K562 (cell line): ENCODE measurements around the gene SRF. TPM values are rescaled to one million over a fixed set of nuclear protein-coding genes. Genes with fewer than 3 reads are reported as not detected.

Experiments
- ATAC-seq: fragments of 200-7000 bp; cut with Tn5 transposase; 3 replicates; pipeline ENCODE4 v1.9.1; 2020; ENCODE audit warnings: moderate library complexity
- BruUV-seq: library from RNA; stranded (reverse); fragments of 400-500 nt; replicated peaks from 2 replicates; lab custom pipeline; 2021; lab: Mats Ljungman, UMichigan
- CTCF ChIA-PET: fragments of 300-600 bp; formaldehyde crosslinking; extraction: SDS; loops from one replicate; lab custom pipeline; 2021; ENCODE audit warnings: low intra/inter-chr PET ratio; lab: Yijun Ruan, JAX
- POLR2A ChIA-PET: fragments of 300-600, 350-650 bp; sonication (Branson Sonifier 250); formaldehyde crosslinking; extraction: SDS; loops from one replicate; lab custom pipeline; 2021; ENCODE audit warnings: antibody characterized with exemption, inconsistent platforms; lab: Yijun Ruan, JAX
- DNase-seq, 4 experiments: peaks; one replicate each; pipeline versions ENCODE4 v3.0.0 to v3.0.0-alpha.2; 2011 to 2018; ENCODE audit warnings: low spot score in 3 of 4, mixed read lengths in 3 of 4; ENCODE audit errors: extremely low read depth in 1 of 4
- FAIRE-seq: peaks from 2 replicates; lab custom pipeline; 2011; peaks lifted over from hg19 to GRCh38; lab: Jason Lieb, UNC
- H2AFZ ChIP-seq: 2 replicates; pipeline ENCODE4 v1.6.0; 2011; ENCODE audit warnings: low read depth, low read length, control low read depth, inconsistent platforms
- H3K27ac ChIP-seq: fragments of 200-600 bp; 3 replicates; pipeline ENCODE4 v1.8.0; 2011; ENCODE audit warnings: low read depth, mild to moderate bottlenecking, control low read depth, inconsistent platforms, low read length, moderate library complexity, mixed read lengths; ENCODE audit errors: extremely low read depth
- H3K27me3 ChIP-seq, 2 experiments: fragments of 300-600 bp in 1 of 2; 2 replicates in 1 of 2; 3 replicates in 1 of 2; pipeline versions ENCODE4 v1.6.0 to v1.8.0; 2011; ENCODE audit warnings: inconsistent platforms in 2 of 2, low read length in 2 of 2, mild to moderate bottlenecking in 1 of 2, mixed read lengths in 1 of 2, moderate library complexity in 1 of 2; ENCODE audit not compliant: control insufficient read depth in 2 of 2, insufficient read depth in 2 of 2
- H3K36me3 ChIP-seq: fragments of 300-600 bp; 3 replicates; pipeline ENCODE4 v1.8.0; 2011; ENCODE audit warnings: mild to moderate bottlenecking, low read length, inconsistent platforms; ENCODE audit not compliant: control insufficient read depth, insufficient read depth
- H3K4me1 ChIP-seq, 2 experiments: fragments of 200-600 bp in 1 of 2; replicated peaks in 1 of 2; 2 replicates in 1 of 2; 3 replicates in 1 of 2; pipeline versions ENCODE4 v1.5.1 to v1.8.0; 2011; ENCODE audit warnings: inconsistent platforms in 2 of 2, low read length in 2 of 2, mild to moderate bottlenecking in 1 of 2, mixed read lengths in 1 of 2, moderate library complexity in 1 of 2; ENCODE audit not compliant: control insufficient read depth in 2 of 2, insufficient read depth in 2 of 2
- H3K4me2 ChIP-seq: 2 replicates; pipeline ENCODE4 v1.6.1; 2011; ENCODE audit warnings: low read length, control low read depth, inconsistent platforms, mixed read lengths; ENCODE audit not compliant: insufficient read depth
- H3K4me3 ChIP-seq: fragments of 200-600 bp; sonication (generic), shearing (Covaris generic); 2 replicates; pipeline ENCODE4 v1.5.1; 2016; ENCODE audit warnings: control low read depth, inconsistent platforms
- H3K79me2 ChIP-seq: fragments of 200-600 bp; 3 replicates; pipeline ENCODE4 v1.8.0; 2011; ENCODE audit warnings: low read length, inconsistent platforms; ENCODE audit not compliant: control insufficient read depth, insufficient read depth
- H3K9ac ChIP-seq, 2 experiments: 2 replicates each; pipeline versions ENCODE4 v1.6.0 to v1.6.1; 2011; ENCODE audit warnings: low read depth in 2 of 2, low read length in 2 of 2, control low read depth in 1 of 2, inconsistent platforms in 1 of 2, mild to moderate bottlenecking in 1 of 2, mixed read lengths in 1 of 2; ENCODE audit not compliant: insufficient read depth in 1 of 2
- H3K9me1 ChIP-seq: one replicate; pipeline ENCODE4 v1.6.0; 2011; ENCODE audit warnings: inconsistent platforms, mild to moderate bottlenecking, low read length, moderate library complexity; ENCODE audit not compliant: control insufficient read depth, insufficient read depth
- H3K9me3 ChIP-seq: replicated peaks from 2 replicates; pipeline ENCODE4 v1.5.1; 2011; ENCODE audit warnings: low read depth, low read length, inconsistent platforms; ENCODE audit not compliant: control insufficient read depth, insufficient read depth
- H4K20me1 ChIP-seq: replicated peaks from 2 replicates; pipeline ENCODE4 v1.6.1; 2011; ENCODE audit warnings: low read length, inconsistent platforms, mixed read lengths; ENCODE audit not compliant: control insufficient read depth, insufficient read depth
- CEBPB ChIP-seq: fragments of 450-650 bp; IDR thresholded peaks from 2 replicates; pipeline ENCODE4 v1.6.1; 2016; ENCODE audit warnings: missing genetic modification characterization, missing compliant biosample characterization
- CSDE1 ChIP-seq, 2 experiments: fragments of 450-650 bp; IDR thresholded peaks; 2 replicates each; pipeline ENCODE4 v1.6.1; 2016; ENCODE audit warnings: mild to moderate bottlenecking in 1 of 2
- ELF1 ChIP-seq: fragments of 200-800 bp; sonication (Bioruptor generic); IDR thresholded peaks from 2 replicates; pipeline ENCODE4 v1.6.1; 2016; ENCODE audit warnings: missing genetic modification characterization, missing compliant biosample characterization
- MLLT1 ChIP-seq, 2 experiments: fragments of 450-650 bp; IDR thresholded peaks; 2 replicates each; pipeline ENCODE4 v1.6.1; 2016
- POU5F1 ChIP-seq: fragments of 150-350 bp; IDR thresholded peaks from 2 replicates; pipeline ENCODE4 v1.6.1; 2014; ENCODE audit warnings: borderline replicate concordance, low read length, low read depth, mild to moderate bottlenecking; ENCODE audit not compliant: partially characterized antibody
- PURB ChIP-seq: sonication (generic); formaldehyde crosslinking; IDR thresholded peaks from 2 replicates; pipeline ENCODE4 v1.9.0; 2021; ENCODE audit warnings: low read depth, mild to moderate bottlenecking, missing genetic modification reagents
- RAD21 ChIP-seq, 2 experiments: fragments of 250-450 bp in 1 of 2; fragments of 450-650 bp in 1 of 2; sonication (Bioruptor Pico) in 1 of 2; formaldehyde crosslinking in 1 of 2; IDR thresholded peaks in 1 of 2; conservative IDR thresholded peaks in 1 of 2; 2 replicates each; pipeline versions ENCODE4 v1.4.0 to v1.8.0; 2020 to 2022; ENCODE audit warnings: mild to moderate bottlenecking in 2 of 2, moderate library complexity in 1 of 2
- THRAP3 ChIP-seq: fragments of 450-650 bp; IDR thresholded peaks from 2 replicates; pipeline ENCODE4 v1.6.1; 2016; ENCODE audit warnings: mild to moderate bottlenecking, inconsistent platforms, borderline replicate concordance
- ZKSCAN3 ChIP-seq: fragments of 250-450 bp; sonication (Bioruptor Pico); IDR thresholded peaks from 2 replicates; pipeline ENCODE4 v1.4.0; 2020
- ZNF232 ChIP-seq: sonication (generic); formaldehyde crosslinking; IDR thresholded peaks from 2 replicates; pipeline ENCODE4 v1.8.0; 2022; ENCODE audit warnings: mild to moderate bottlenecking, missing genetic modification reagents
- WGBS: fragments of 100-300 bp; shearing (Covaris generic); methylation state at CpG from one replicate; pipeline ENCODE4 v1.1.6; 2016; ENCODE audit warnings: low coverage, mixed read lengths; ENCODE audit not compliant: insufficient coverage; ENCODE audit errors: missing lambda C conversion rate; 5-methylcytosine and 5-hydroxymethylcytosine counted together
- in situ Hi-C: fragments of 300-500 bp; cut with MboI; formaldehyde crosslinking; loops from 4 replicates; pipeline ENCODE4 v1.15.0; 2018; ENCODE audit warnings: inconsistent platforms, mixed read lengths
- intact Hi-C: fragments of 100-400 bp; cut with micrococcal nuclease; formaldehyde crosslinking; loops from 2 replicates; pipeline ENCODE4 v1.14.2; 2022
- polyA plus RNA-seq, 8 experiments: library from polyadenylated mRNA; depleted of rRNA in 4 of 8; stranded (reverse) in 5 of 8; unstranded in 3 of 8; fragments of >200 nt; fragmentation: Nextera tagmentation in 2 of 8; fragmentation: Illumina TruSeq in 1 of 8; extraction: Ambion mirVana in 2 of 8; extraction: Trizol in 1 of 8; gene quantifications; 2 replicates each; pipeline versions ENCODE4 v1.2.1 to v1.2.3, GENCODE V29; 2011 to 2014; ENCODE audit warnings: inconsistent platforms in 1 of 8, missing spikeins in 1 of 8
- total RNA-seq, 7 experiments: library from RNA; depleted of rRNA in 6 of 7; stranded (reverse); fragments of >200 nt in 6 of 7; fragmentation: Illumina TruSeq in 2 of 7; extraction: Trizol in 2 of 7; gene quantifications; 2 replicates each; pipeline versions ENCODE4 v1.2.1 to v1.2.3, GENCODE V29; 2011 to 2021; ENCODE audit warnings: low replicate concordance in 1 of 7

Gene SRF
- total and polyA plus RNA-seq, 9 of the 15 experiments (the other 6 are each of a cell fraction or from before 2014, with no cell fraction given), result 2.5 to 37.0 (median 24.6) TPM

- TF ChIP-seq MLLT1 (IDR thresholded peaks at IDR 0.05) (peak; percentile 78 to 86; a peak in 3 of 4 replicates), ELF1 (tag) (no peak), CSDE1 (IDR thresholded peaks at IDR 0.05) (0 out of 4 replicates have a peak, but pooled peaks of 1 of the 2 experiments have one; percentile 65), POU5F1 (no peak), RAD21 (CRISPR knock-in tag; conservative IDR thresholded peaks at IDR 0.05 in 1 of 2, IDR thresholded peaks at IDR 0.05 in 1 of 2) (no peak), ZNF232 (CRISPR knock-in tag) (0 out of 2 replicates have a peak, but pooled peaks have one; percentile 22), PURB (no peak), THRAP3 (peak; percentile 66)
Observed at GRCh38 chr6:43183441-43183840, 12.4 kb downstream of the SRF start (continued).

GRCh38 chr6:43184268-43184985 is 13.4 kb downstream of the SRF start:
- Histone ChIP-seq H3K4me2 (peak overlapping the region; percentile 1; the same call in 1 of the 2 replicates), H3K9me3 (no peaks in the 10 kb centered on the region), H2AFZ (no peak overlapping the region), H3K4me3 (no peak overlapping the region), H3K27ac (no peak overlapping the region), H3K9me1 (no peaks in the 10 kb centered on the region), H3K79me2 (peaks cover 24% of the 10 kb centered on the region; the same call in 2 of the 3 replicates), H3K27me3 (no peaks in the 10 kb centered on the region), H3K4me1 (peaks cover 37 to 45% of the 10 kb centered on the region in 2 experiments), H3K9ac (peak overlapping the region in 1 of 2 experiments; percentile 73; a peak in 2 of 4 replicates), H4K20me1 (no peaks in the 10 kb centered on the region), H3K36me3 (peaks cover 61% of the 10 kb centered on the region; the same call in 2 of the 3 replicates)
- FAIRE-seq (no peak), DNase-seq (no peak), ATAC-seq (no peak)
- ChIA-PET POLR2A (interaction anchor here (0.7 kb wide), 1 partner anchor 10 kb away, joined by 3 read pairs; no protein-coding TSS in a partner anchor), CTCF (no interaction called here)
- no peak for TF ChIP-seq ZKSCAN3 (CRISPR knock-in tag)
- TF ChIP-seq CEBPB (tag), result 0 out of 2 replicates have a peak, but pooled peaks have one; percentile 29
- intact Hi-C loops, result no loop called here
- WGBS, result 89% methylated on average over 21 of the region's 21 CpGs
- in situ Hi-C loops, result no loop called here
- no TSS peak for BruUV-seq
